ENCODE results near the gene TBC1D22A. TPM values are rescaled to one million over a fixed set of nuclear protein-coding genes. Genes with fewer than 3 reads are reported as not detected.

The TBC1D22A gene
- total and polyA plus RNA-seq, 2 experiments from 2014 or later, result 16.6 to 18.5 TPM

- Histone ChIP-seq H3K27ac (no peak overlapping the region), H3K4me3 (no peak overlapping the region), H3K36me3 (no peaks in the 10 kb centered on the region), H3K4me1 (ENCODE audit: low read depth) (no peaks in the 10 kb centered on the region), H3K27me3 (no peaks in the 10 kb centered on the region), H3K9me3 (ENCODE audit: low read depth) (no peaks in the 10 kb centered on the region)
- no peak for DNase-seq (ENCODE audit: low read depth in 1 of 2, low spot score in 1 of 2)
- TF ChIP-seq CTCF (IDR thresholded peaks at IDR 0.05; ENCODE audit: low read depth, low read length), result no peak
Measured at GRCh38 chr22:47215851-47216250, 453.4 kb downstream of the TBC1D22A start.

DNA sequence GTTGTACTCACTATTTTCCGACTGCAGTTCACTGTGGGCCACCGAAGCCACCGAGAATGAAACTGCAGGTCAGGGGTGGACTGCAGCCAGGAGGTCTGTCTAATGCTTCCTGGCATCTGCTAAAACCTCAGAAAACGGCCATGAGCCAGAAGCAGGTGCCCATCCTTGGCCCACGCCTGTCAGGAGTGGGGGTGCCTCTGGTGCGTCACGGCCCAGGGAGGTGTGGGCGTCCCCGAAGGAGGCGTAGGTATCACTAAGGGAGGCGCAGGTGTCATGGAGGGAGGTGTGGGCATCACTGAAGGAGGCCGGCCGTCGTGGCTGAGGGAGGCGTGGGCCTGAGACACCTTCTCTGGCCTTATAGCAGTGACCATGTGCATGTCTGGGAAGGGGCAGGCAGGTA, 456.2 kb downstream of the TBC1D22A start:
- H3K4me1 ChIP-seq (ENCODE audit: low read depth), result no peaks in the 10 kb centered on the region
- no peak overlapping the region for H3K27ac ChIP-seq
- H3K9me3 ChIP-seq (ENCODE audit: low read depth), result no peaks in the 10 kb centered on the region
- no peaks in the 10 kb centered on the region for H3K36me3 ChIP-seq
- no peak overlapping the region for H3K4me3 ChIP-seq
- H3K27me3 ChIP-seq, result no peaks in the 10 kb centered on the region
- DNase-seq (ENCODE audit: low read depth in 1 of 2, low spot score in 1 of 2), result no peak
- no peak for TF ChIP-seq CTCF (IDR thresholded peaks at IDR 0.05; ENCODE audit: low read depth, low read length)

DNA sequence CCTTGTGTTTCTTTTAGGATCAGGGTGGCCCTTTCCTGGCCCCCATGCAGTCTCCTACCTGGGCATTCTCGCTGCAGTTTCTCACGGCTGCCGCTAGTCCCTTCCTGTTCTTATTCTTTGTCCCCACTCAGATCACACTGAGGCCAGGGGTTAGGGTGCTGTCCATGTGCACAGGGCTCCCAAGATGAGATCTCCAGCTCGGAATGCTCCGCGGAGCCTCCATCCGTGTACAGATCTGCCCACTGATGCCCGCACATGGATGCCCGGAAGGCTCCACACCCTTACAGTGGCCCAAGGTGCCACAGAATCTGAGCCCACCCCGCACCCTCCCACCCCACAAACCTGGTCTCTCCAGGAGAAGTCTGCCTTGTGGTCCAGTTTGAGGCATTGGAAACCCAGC, 457.3 kb downstream of the TBC1D22A start:
- no peaks in the 10 kb centered on the region for H3K36me3 ChIP-seq
- no peak for TF ChIP-seq CTCF (IDR thresholded peaks at IDR 0.05; ENCODE audit: low read depth, low read length)
- no peak for DNase-seq (ENCODE audit: low read depth in 1 of 2, low spot score in 1 of 2)
- no peak overlapping the region for H3K4me3 ChIP-seq
- no peaks in the 10 kb centered on the region for H3K4me1 ChIP-seq (ENCODE audit: low read depth)
- no peaks in the 10 kb centered on the region for H3K27me3 ChIP-seq
- no peaks in the 10 kb centered on the region for H3K9me3 ChIP-seq (ENCODE audit: low read depth)
- H3K27ac ChIP-seq, result no peak overlapping the region

- DNase-seq (ENCODE audit: low read depth in 1 of 2, low spot score in 1 of 2), result no peak
- Histone ChIP-seq H3K9me3 (ENCODE audit: low read depth) (no peaks in the 10 kb centered on the region), H3K4me1 (ENCODE audit: low read depth) (no peaks in the 10 kb centered on the region), H3K36me3 (no peaks in the 10 kb centered on the region), H3K4me3 (no peak overlapping the region), H3K27me3 (no peaks in the 10 kb centered on the region), H3K27ac (no peak overlapping the region)
- TF ChIP-seq CTCF (IDR thresholded peaks at IDR 0.05; ENCODE audit: low read depth, low read length), result no peak
Measured at GRCh38 chr22:47220752-47221151, 458.3 kb downstream of the TBC1D22A start.

DNA sequence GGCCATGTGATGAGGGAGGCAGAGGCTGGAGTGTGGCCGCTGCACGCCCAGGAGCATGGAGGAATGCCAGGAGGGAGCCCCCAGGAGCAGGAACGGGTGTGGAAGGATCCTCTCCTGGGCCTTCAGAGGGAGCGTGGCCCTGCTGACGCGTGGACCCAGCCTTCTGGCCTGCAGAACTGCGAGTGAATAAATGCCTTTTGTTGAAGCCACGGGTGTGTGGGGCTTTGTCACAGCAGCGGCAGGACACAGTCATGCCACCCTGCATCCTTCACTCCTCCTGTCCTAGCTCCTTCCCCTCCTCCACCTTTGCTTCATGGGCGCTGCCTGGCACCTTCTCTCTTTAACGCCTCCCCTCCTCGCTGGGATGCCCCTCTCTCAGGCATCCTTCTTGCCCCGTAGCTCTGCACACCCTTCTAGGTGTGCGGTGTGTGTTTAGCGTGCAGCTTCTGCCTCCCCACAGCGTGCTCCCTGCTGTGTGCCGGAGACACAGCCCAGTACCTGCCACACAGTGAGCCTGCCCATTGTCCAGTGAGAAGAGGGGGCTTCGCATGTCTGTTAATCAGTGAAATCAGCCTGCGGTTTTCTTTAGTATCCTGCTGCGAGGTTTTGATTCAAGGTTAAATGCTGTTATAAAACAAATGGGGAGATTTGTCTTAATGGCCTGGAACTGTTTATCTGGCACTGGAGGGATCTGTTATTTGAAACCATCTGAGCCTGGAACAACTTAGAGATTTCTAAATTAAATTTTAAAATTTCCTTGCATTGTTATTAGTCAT, 459.6 kb downstream of the TBC1D22A start:
- Histone ChIP-seq H3K4me1 (ENCODE audit: low read depth) (no peaks in the 10 kb centered on the region), H3K4me3 (no peak overlapping the region), H3K36me3 (no peaks in the 10 kb centered on the region), H3K27me3 (no peaks in the 10 kb centered on the region), H3K27ac (no peak overlapping the region), H3K9me3 (ENCODE audit: low read depth) (no peaks in the 10 kb centered on the region)
- no peak for TF ChIP-seq CTCF (IDR thresholded peaks at IDR 0.05; ENCODE audit: low read depth, low read length)
- no peak for DNase-seq (ENCODE audit: low read depth in 1 of 2, low spot score in 1 of 2)

Other genes starting within 250 kb of the TBC1D22A start
- 26.0 and 37.4 TPM in 2 replicates for gene CELSR1, start 225.0 kb upstream of the TBC1D22A start, total RNA-seq
- 9.0 and 9.2 TPM in 2 replicates for gene CELSR1, start 225.0 kb upstream of the TBC1D22A start, polyA plus RNA-seq
- gene GRAMD4, start 142.3 kb upstream of the TBC1D22A start, total RNA-seq, result 49.3 and 79.3 TPM in 2 replicates
- 51.8 and 57.5 TPM in 2 replicates for gene GRAMD4, start 142.3 kb upstream of the TBC1D22A start, polyA plus RNA-seq
- gene CERK, start 24.4 kb upstream of the TBC1D22A start, total RNA-seq, result 65.4 and 74.9 TPM in 2 replicates
- gene CERK, start 24.4 kb upstream of the TBC1D22A start, polyA plus RNA-seq, result 37.2 and 53.7 TPM in 2 replicates

Data from cardiac muscle cell (in vitro differentiated cells and primary cell).